GM12865 (cell line): ENCODE measurements around the gene LYZL2.
"Not testable (repeated sequence)": the region's sequence is repeated elsewhere in the genome, so short reads cannot be mapped to it uniquely, and the experiment has no call there.

Source experiments
- DNase-seq: peaks from one replicate; pipeline ENCODE4 v3.0.0; 2010; ENCODE audit warnings: low read depth
- H3K4me3 ChIP-seq: 2 replicates; pipeline ENCODE4 v1.5.1; 2011; ENCODE audit warnings: mild to moderate bottlenecking, low read depth, low read length, control low read depth
- CTCF ChIP-seq: IDR thresholded peaks from 2 replicates; pipeline ENCODE4 v1.5.1; 2011; ENCODE audit warnings: low read length, control low read depth, low read depth, inconsistent platforms; ENCODE audit not compliant: insufficient read depth; ENCODE audit errors: missing control alignments

The LYZL2 gene

GRCh38 chr10:30662814-30663213 lies 33.3 kb upstream of the LYZL2 start:
- TF ChIP-seq CTCF = no peak
- DNase-seq = no peak
- H3K4me3 ChIP-seq = no peak overlapping the region

GRCh38 chr10:30660314-30660713 lies 30.8 kb upstream of the LYZL2 start:
- DNase-seq = not testable (repeated sequence)

GRCh38 chr10:30656233-30656632 lies 26.7 kb upstream of the LYZL2 start:
- no peak for DNase-seq
- TF ChIP-seq CTCF = no peak
- H3K4me3 ChIP-seq = no peak overlapping the region

More at GRCh38 chr10:30660314-30660713, 30.8 kb upstream of the LYZL2 start:
- not testable (repeated sequence) for H3K4me3 ChIP-seq

- not testable (repeated sequence) for DNase-seq, H3K4me3 ChIP-seq
These were observed 25.4 kb upstream of the LYZL2 start for GRCh38 chr10:30655001-30655400.

- not testable (repeated sequence) for H3K4me3 ChIP-seq, DNase-seq
These were observed 22.2 kb upstream of the LYZL2 start for GRCh38 chr10:30651470-30652397.

- H3K4me3 ChIP-seq = no peak overlapping the region
- TF ChIP-seq CTCF = no peak
- DNase-seq = no peak
These were observed 17.5 kb upstream of the LYZL2 start for GRCh38 chr10:30647089-30647488.

- DNase-seq = no peak
- no peak for TF ChIP-seq CTCF
- no peak overlapping the region for H3K4me3 ChIP-seq
These were observed 15.8 kb upstream of the LYZL2 start for GRCh38 chr10:30645340-30645827.

- DNase-seq, H3K4me3 ChIP-seq: not testable (repeated sequence)
These were observed 14.9 kb upstream of the LYZL2 start for GRCh38 chr10:30644408-30644861.

- not testable (repeated sequence) for H3K4me3 ChIP-seq, DNase-seq
These were observed 14.1 kb upstream of the LYZL2 start for GRCh38 chr10:30643557-30644199.

GRCh38 chr10:30642856-30643255 lies 13.3 kb upstream of the LYZL2 start:
- H3K4me3 ChIP-seq = not testable (repeated sequence)

More at GRCh38 chr10:30642856-30643255, 13.3 kb upstream of the LYZL2 start:
- DNase-seq = not testable (repeated sequence)
